Measurements from ENCODE around the gene LIMCH1. TPM values are rescaled to one million over a fixed set of nuclear protein-coding genes. Genes with fewer than 3 reads are reported as not detected.

Gene LIMCH1
- total RNA-seq, 1 donor from 2014 or later, result 7.1 TPM

- Histone ChIP-seq H3K9me3 (ENCODE audit: insufficient read depth, low read depth, low read length) (no peaks in the 10 kb centered on the region), H3K9ac (ENCODE audit: low read length) (no peak overlapping the region), H3K27ac (ENCODE audit: low read depth, low read length) (no peak overlapping the region), H4K20me1 (ENCODE audit: insufficient read depth, low read length) (no peaks in the 10 kb centered on the region), H3K4me3 (ENCODE audit: insufficient read depth, low read depth, low read length) (no peak overlapping the region), H3K79me2 (ENCODE audit: insufficient read depth, low read length) (no peaks in the 10 kb centered on the region), H3K27me3 (ENCODE audit: insufficient read depth, low read length) (no peaks in the 10 kb centered on the region), H3K4me2 (ENCODE audit: low read length) (no peak overlapping the region), H3K4me1 (ENCODE audit: insufficient read depth, low read length) (peaks cover 9% of the 10 kb centered on the region), H3K36me3 (ENCODE audit: insufficient read depth, low read length) (no peaks in the 10 kb centered on the region), H2AFZ (ENCODE audit: low read depth, low read length) (no peak overlapping the region)
- Mint-ChIP-seq H3K27me3 (ENCODE audit: low read depth, unreplicated experiment) (peaks cover 4% of the 10 kb centered on the region), H3K4me3 (ENCODE audit: unreplicated experiment) (no peak overlapping the region), H3K36me3 (ENCODE audit: low read depth, unreplicated experiment) (no peaks in the 10 kb centered on the region), H3K27ac (ENCODE audit: unreplicated experiment) (no peak overlapping the region), H3K9me3 (ENCODE audit: unreplicated experiment) (no peaks in the 10 kb centered on the region), H3K4me1 (ENCODE audit: low read depth, unreplicated experiment) (peaks cover 9% of the 10 kb centered on the region)
- TF ChIP-seq EZH2 (IDR thresholded peaks at IDR 0.05; ENCODE audit: insufficient read depth, low read length) (no peak), CTCF (IDR thresholded peaks at IDR 0.05; ENCODE audit: insufficient read depth, low read depth, low read length) (no peak)
- DNase-seq (ENCODE audit: low read depth) (no peak), FAIRE-seq (no peak)
Measured at GRCh38 chr4:41601025-41601424, 63.1 kb downstream of the LIMCH1 start.

GRCh38 chr4:41602113-41602512 lies 64.2 kb downstream of the LIMCH1 start:
- FAIRE-seq (no peak), DNase-seq (ENCODE audit: low read depth) (no peak)
- H3K27me3 ChIP-seq (ENCODE audit: insufficient read depth, low read length), result no peaks in the 10 kb centered on the region
- H3K27ac ChIP-seq (ENCODE audit: low read depth, low read length), result no peak overlapping the region
- no peaks in the 10 kb centered on the region for H3K36me3 Mint-ChIP-seq (ENCODE audit: low read depth, unreplicated experiment)
- no peak overlapping the region for H3K4me2 ChIP-seq (ENCODE audit: low read length)
- H3K9ac ChIP-seq (ENCODE audit: low read length), result no peak overlapping the region
- no peak overlapping the region for H2AFZ ChIP-seq (ENCODE audit: low read depth, low read length)
- H3K4me3 ChIP-seq (ENCODE audit: insufficient read depth, low read depth, low read length), result no peak overlapping the region
- H3K4me1 Mint-ChIP-seq (ENCODE audit: low read depth, unreplicated experiment), result peaks cover 9% of the 10 kb centered on the region
- peaks cover under 1% of the 10 kb centered on the region for H3K27me3 Mint-ChIP-seq (ENCODE audit: low read depth, unreplicated experiment)
- no peaks in the 10 kb centered on the region for H3K9me3 ChIP-seq (ENCODE audit: insufficient read depth, low read depth, low read length)
- no peaks in the 10 kb centered on the region for H3K79me2 ChIP-seq (ENCODE audit: insufficient read depth, low read length)
- H3K27ac Mint-ChIP-seq (ENCODE audit: unreplicated experiment), result no peak overlapping the region
- H3K36me3 ChIP-seq (ENCODE audit: insufficient read depth, low read length), result no peaks in the 10 kb centered on the region
- no peaks in the 10 kb centered on the region for H4K20me1 ChIP-seq (ENCODE audit: insufficient read depth, low read length)
- no peaks in the 10 kb centered on the region for H3K9me3 Mint-ChIP-seq (ENCODE audit: unreplicated experiment)
- peaks cover 9% of the 10 kb centered on the region for H3K4me1 ChIP-seq (ENCODE audit: insufficient read depth, low read length)
- no peak for TF ChIP-seq CTCF (IDR thresholded peaks at IDR 0.05; ENCODE audit: insufficient read depth, low read depth, low read length)
- no peak for TF ChIP-seq EZH2 (IDR thresholded peaks at IDR 0.05; ENCODE audit: insufficient read depth, low read length)
- H3K4me3 Mint-ChIP-seq (ENCODE audit: unreplicated experiment), result no peak overlapping the region

GRCh38 chr4:41602886-41603498 lies 65.0 kb downstream of the LIMCH1 start:
- H3K27ac ChIP-seq (ENCODE audit: low read depth, low read length), result no peak overlapping the region
- no peaks in the 10 kb centered on the region for H3K79me2 ChIP-seq (ENCODE audit: insufficient read depth, low read length)
- no peaks in the 10 kb centered on the region for H3K36me3 Mint-ChIP-seq (ENCODE audit: low read depth, unreplicated experiment)
- H3K27me3 ChIP-seq (ENCODE audit: insufficient read depth, low read length), result no peaks in the 10 kb centered on the region
- no peaks in the 10 kb centered on the region for H4K20me1 ChIP-seq (ENCODE audit: insufficient read depth, low read length)
- no peak for DNase-seq (ENCODE audit: low read depth)
- no peak for FAIRE-seq
- H3K4me1 Mint-ChIP-seq (ENCODE audit: low read depth, unreplicated experiment), result peaks cover 9% of the 10 kb centered on the region
- no peak overlapping the region for H3K4me2 ChIP-seq (ENCODE audit: low read length)
- H3K9ac ChIP-seq (ENCODE audit: low read length), result no peak overlapping the region
- H3K4me3 Mint-ChIP-seq (ENCODE audit: unreplicated experiment), result no peak overlapping the region
- TF ChIP-seq CTCF (IDR thresholded peaks at IDR 0.05; ENCODE audit: insufficient read depth, low read depth, low read length) (no peak), EZH2 (IDR thresholded peaks at IDR 0.05; ENCODE audit: insufficient read depth, low read length) (no peak)
- no peaks in the 10 kb centered on the region for H3K36me3 ChIP-seq (ENCODE audit: insufficient read depth, low read length)
- H3K27ac Mint-ChIP-seq (ENCODE audit: unreplicated experiment), result no peak overlapping the region
- no peaks in the 10 kb centered on the region for H3K9me3 Mint-ChIP-seq (ENCODE audit: unreplicated experiment)
- H3K9me3 ChIP-seq (ENCODE audit: insufficient read depth, low read depth, low read length), result no peaks in the 10 kb centered on the region
- H2AFZ ChIP-seq (ENCODE audit: low read depth, low read length), result no peak overlapping the region
- H3K27me3 Mint-ChIP-seq (ENCODE audit: low read depth, unreplicated experiment), result no peaks in the 10 kb centered on the region
- peaks cover 9% of the 10 kb centered on the region for H3K4me1 ChIP-seq (ENCODE audit: insufficient read depth, low read length)
- no peak overlapping the region for H3K4me3 ChIP-seq (ENCODE audit: insufficient read depth, low read depth, low read length)
